Upper lobe of left lung (tissue), 4 donors: ENCODE measurements around the gene KIF26B.

Source experiments
- EP300 ChIP-seq, 4 donors: sonication (generic); formaldehyde crosslinking; IDR thresholded peaks; one replicate each; pipeline ENCODE4 v1.5.1; 2017; ENCODE audit warnings: antibody characterized with exemption in 4 of 4, control low read depth in 2 of 4
- POLR2A ChIP-seq, 4 donors: fragments of 450-650 bp; IDR thresholded peaks; one replicate each; pipeline ENCODE4 v1.5.1; 2016 to 2017; ENCODE audit warnings: antibody characterized with exemption in 4 of 4, mild to moderate bottlenecking in 2 of 4
- POLR2AphosphoS5 ChIP-seq, 2 donors: sonication (generic); formaldehyde crosslinking; IDR thresholded peaks; one replicate each; pipeline ENCODE4 v1.5.1; 2017; ENCODE audit warnings: antibody characterized with exemption in 2 of 2
- TF ChIP-seq, protein P1 (sequence below), 6 experiments: fragments of 450-650 bp in 4 of 6; fragments of 200-600 bp in 2 of 6; sonication (generic) in 2 of 6; IDR thresholded peaks; one replicate each; pipeline ENCODE4 v1.5.1; 2016 to 2019; ENCODE audit warnings: antibody characterized with exemption in 6 of 6

DNA sequence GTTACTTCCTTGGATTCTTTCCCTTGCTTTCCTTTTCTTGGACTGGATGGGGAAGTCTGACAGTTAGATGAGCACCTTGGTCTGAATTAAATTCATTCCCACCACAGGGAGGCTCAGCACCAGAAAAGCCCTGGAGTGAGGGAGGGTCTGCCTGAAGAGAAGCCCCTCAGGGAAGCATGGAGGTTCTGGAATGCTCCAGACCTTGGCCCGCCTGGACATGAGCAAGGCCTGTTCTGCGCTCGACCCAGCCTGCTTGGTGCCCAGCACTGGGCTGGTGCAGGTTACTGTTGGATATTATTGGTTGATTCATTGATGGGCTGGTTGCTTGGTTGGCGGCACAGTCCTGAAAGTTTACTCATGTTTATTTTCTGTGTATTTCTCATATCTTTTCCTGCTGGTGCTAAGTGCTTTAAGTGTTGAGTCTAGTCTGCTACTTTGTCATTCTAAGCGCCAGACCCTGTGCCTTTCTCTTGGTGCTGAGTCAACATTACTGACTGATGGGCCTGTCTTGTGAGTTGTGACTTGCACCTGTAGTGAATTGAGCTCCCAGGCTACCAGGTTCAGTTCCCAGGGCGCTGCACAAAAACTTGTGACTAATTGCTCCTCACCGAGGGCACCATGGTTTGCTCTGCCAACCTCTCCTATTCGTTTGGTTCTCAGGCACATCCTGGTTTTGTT, 538.5 kb downstream of the KIF26B start:
- TF ChIP-seq, protein P1, sequence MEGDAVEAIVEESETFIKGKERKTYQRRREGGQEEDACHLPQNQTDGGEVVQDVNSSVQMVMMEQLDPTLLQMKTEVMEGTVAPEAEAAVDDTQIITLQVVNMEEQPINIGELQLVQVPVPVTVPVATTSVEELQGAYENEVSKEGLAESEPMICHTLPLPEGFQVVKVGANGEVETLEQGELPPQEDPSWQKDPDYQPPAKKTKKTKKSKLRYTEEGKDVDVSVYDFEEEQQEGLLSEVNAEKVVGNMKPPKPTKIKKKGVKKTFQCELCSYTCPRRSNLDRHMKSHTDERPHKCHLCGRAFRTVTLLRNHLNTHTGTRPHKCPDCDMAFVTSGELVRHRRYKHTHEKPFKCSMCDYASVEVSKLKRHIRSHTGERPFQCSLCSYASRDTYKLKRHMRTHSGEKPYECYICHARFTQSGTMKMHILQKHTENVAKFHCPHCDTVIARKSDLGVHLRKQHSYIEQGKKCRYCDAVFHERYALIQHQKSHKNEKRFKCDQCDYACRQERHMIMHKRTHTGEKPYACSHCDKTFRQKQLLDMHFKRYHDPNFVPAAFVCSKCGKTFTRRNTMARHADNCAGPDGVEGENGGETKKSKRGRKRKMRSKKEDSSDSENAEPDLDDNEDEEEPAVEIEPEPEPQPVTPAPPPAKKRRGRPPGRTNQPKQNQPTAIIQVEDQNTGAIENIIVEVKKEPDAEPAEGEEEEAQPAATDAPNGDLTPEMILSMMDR (IDR thresholded peaks at IDR 0.05) = no peak
- TF ChIP-seq EP300 (IDR thresholded peaks at IDR 0.05) (no peak), POLR2A (IDR thresholded peaks at IDR 0.05) (no peak), POLR2AphosphoS5 (IDR thresholded peaks at IDR 0.05) (no peak)
